HG03139 (cell line): ENCODE measurements around the gene PPP3CB.
A peak's percentile ranks its signal among the peaks of the same experiment; 100 is the strongest.

Experiments
- ATAC-seq: cut with Tn5 transposase; IDR thresholded peaks from one replicate; pipeline ENCODE4 v1.9.1; 2021; ENCODE audit not compliant: unreplicated experiment

Gene PPP3CB

DNA sequence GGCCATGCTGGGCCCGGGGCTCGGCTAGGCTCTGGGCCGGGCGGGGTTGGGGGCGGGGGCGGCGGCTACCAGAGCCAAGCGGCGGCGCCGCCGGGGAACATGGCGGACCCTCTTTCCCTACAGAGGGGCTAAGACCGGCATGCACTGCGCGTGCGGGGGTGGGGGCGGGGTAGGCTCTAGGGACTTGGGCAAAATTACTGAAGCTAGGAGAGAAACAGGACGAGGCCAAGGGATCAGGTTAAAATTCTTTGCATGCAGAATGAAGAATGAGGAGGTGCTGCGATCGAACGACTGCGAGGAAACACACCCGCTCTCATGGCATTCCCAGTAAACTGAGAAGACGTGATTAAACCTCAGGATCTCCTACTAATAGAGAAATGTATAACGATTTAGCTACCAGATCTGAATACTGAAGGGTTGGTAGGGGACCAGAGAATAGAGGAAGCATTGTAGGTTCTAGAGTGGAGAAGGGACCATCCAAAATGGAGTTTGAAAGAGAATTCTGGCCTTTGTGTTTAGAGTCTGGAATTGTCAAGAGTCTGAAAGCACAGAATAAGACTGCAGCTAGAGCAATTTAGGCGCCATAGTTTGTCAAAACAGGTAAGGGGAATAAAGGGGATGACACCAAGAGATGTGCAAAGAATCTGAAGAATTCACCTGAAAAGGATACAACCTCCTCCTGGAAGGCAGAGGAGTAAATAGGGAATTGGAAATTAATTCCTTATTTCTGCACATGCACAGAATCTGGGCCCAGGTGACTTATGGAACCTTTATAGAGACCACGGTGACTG, at the start of gene PPP3CB:
TSS of gene PPP3CB (minus strand) at position 141 of the 791 bp plus-strand sequence. CDS start at position 6, 135 bp downstream.
- ATAC-seq: peak; percentile 57

GRCh38 chr10:73545357-73545756, 49.5 kb upstream of the PPP3CB start:
- no peak for ATAC-seq

DNA sequence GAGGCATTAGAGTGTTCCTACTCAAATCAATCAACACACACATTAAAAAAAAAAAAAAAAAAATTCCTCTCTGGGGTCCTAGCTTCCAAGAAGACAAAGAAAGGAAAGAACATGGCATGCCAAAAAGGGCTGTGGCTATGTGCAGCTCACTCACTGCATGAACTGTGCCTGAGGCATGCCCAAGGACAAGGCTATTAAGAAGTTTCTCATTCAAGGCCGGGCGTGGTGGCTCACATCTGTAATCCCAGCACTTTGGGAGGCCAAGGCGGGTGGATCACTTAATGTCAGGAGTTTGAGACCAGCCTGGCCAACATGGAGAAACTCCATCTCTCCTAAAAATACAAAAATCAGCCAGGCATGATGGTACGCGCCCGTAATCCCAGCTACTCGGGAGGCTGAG, 41.9 kb upstream of the PPP3CB start:
- ATAC-seq: no peak

DNA sequence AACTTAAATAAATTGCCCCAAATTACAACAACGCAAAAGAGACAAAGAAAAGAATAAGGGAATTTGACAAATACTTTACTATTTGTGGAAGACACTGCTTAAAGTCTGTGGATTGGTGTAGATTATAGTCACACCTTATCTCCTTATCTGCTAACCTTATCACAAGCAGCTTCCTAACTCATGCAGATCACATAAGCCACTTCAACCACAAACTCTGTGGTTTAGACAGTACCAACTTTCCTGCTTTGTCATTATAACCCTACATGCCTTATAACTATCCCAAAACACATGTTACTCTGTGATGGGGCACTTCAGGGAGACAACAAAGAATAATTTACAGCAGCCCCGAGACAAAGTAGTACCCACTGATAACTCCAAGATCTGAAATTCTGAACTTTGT, 41.5 kb upstream of the PPP3CB start:
- no peak for ATAC-seq

DNA sequence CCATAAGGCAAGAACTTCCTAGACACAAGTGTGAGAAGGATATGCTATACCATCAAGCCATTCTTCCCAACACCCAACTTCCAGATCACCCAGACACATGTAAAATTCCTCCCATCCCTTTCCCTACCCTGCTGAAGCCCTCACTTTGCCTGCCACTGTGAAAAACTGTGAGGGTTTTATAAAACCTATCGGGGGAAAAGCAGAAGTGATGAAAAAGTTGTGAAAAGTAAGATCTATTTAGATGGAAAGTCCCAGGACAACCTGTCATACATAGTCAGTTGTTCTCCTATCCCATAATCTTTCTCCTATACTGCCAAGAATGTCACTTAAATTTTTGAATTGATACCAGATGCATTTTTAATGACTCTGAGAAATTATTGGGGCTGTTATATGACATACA, 39.0 kb upstream of the PPP3CB start:
- ATAC-seq: no peak

DNA sequence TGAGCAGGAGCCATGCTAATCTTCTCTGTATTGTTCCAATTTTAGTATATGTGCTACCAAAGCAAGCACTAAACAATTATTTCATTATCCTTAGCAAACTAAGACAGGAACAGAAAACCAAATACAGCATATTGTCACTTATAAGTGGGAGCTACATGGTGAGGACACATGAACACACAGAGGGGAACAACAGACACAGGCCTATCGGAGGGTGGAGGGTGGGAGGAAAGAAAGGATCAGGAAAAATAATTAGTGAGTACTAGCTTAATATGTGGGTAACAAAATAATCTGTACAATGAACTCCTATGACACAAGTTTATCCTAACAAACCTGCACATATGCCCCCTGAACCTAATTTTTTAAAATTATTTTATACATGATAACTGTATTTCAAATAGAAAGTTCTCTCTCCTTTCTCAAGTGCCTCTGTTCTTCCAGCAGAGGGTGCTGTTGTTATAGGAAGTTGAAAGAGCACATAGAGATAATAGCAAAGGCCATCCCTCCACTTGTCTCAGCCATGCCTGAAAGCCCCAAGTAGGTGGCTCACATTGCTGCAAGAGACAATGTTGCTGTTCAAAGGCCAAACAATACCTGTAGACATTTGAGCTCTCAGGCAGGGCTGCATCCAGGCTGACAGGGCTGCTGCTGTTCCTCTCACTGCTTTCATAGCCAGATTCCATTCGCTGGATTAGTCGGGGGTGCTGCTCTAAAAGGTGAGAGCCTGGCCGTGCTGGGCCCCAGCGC, 33.4 kb upstream of the PPP3CB start:
- peak; percentile 50 for ATAC-seq

DNA sequence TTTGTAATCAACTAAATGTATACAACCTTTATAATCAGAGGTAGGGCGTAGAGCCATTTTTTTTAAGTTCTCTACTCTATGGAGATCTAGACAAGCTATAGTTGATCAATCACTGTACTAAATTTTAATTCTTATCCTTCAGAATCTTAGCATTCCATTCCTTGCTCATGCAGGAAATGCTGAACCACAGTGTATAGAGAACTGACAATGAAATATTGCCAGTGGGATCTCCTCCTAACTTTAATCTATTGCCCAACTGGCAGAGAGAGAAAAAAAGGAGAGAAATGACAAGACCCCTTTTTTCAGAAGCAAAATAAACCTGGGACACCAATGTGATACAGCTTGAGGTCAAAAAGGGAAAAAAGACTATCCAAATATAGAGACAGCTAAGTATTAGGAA, 26.4 kb upstream of the PPP3CB start:
- no peak for ATAC-seq

- no peak for ATAC-seq
Measured at GRCh38 chr10:73519336-73519735, 23.5 kb upstream of the PPP3CB start.

DNA sequence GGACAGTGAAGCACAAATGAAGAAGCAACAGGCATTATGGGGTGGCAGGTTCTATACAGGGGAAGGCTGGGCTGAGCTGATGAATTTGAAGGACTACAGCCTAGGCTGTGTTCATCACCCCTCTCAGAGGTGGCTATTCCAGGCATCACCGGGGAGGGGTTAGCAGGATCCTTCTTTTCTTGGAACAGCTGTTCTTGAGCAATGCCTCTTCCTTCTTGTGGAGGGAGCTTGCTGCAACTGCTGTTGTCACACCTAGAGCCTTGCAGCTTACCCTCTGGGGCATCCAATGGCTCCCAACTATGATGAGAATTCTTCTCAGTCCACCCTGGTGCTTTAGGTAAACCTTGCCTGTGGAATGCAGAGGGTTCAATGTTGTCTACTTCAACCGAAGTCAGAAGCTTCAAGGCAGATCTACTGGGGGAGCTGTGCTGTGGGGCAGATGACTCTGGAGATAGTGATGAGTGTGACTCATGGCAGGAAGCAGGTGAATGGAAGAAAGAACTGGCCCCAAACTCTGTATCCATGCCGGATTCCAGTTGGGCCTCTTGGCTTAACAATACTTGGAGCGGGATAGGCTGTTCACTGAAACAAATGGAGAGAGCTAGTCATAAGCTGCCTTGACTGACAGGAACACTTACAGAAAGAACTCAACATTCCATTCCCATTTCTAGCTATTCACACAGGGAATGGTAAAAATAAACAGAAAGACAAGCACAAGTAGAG, 21.5 kb upstream of the PPP3CB start:
- no peak for ATAC-seq

- no peak for ATAC-seq
Measured at GRCh38 chr10:73512207-73512743, 16.5 kb upstream of the PPP3CB start.

DNA sequence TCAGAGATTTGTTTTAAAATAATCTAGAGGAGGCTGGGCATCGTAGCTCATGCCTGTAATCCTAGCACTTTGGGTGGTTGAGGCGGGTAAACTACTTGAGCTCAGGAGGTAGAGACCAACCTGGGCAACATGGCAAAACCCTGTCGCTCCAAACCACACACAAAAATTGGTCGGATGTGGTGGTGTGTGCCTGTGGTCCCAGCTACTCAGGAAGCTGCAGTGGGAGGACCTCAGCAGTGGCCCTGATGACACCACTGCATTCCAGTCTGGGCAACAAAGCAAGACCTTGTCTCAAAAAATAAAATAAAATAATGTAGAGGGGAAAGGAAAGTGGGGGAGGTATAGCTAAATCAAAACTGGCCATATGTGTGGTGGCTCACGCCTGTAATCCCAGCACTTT, 13.9 kb upstream of the PPP3CB start:
- no peak for ATAC-seq

- ATAC-seq: no peak
Measured at GRCh38 chr10:73506491-73506890, 10.7 kb upstream of the PPP3CB start.

DNA sequence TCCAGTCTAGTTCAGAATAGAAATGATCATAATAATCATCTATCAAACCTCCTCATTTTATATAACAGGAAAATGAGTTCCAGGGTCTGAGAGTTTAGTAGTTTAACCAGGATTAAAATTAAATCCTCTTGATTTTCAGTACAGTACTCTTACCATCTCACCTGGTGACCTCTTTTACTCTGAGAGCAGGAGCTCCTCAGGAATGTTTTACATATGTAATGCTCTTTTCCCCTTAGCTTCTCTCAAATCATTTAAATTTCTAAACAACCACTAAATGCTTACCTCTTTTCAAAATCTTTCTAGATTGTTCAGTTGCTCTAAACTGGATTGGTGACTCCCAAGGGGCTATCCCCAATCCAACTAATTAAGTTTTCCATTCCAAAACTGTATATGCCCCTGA, 10.2 kb upstream of the PPP3CB start:
- ATAC-seq: no peak

GRCh38 chr10:73503037-73503436, 7.2 kb upstream of the PPP3CB start:
- no peak for ATAC-seq

DNA sequence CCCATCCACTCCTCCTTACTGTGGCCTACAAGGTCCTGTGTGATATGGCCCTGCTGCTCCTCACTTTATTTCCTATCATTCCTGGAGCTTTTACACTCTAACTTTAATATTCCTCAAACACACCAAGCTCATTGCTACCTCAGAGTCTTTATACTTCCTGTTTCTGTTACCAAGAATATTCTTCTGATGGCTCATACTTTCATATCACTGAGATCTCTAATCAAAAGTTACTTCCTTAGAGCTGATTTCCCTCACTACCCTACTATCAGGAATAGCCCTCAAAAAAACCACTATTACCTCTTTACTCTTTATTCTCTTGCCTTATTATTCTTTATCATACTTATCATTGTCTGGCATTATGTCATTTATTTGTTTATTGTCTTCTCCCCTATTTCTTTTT, 5.8 kb upstream of the PPP3CB start:
- no peak for ATAC-seq

DNA sequence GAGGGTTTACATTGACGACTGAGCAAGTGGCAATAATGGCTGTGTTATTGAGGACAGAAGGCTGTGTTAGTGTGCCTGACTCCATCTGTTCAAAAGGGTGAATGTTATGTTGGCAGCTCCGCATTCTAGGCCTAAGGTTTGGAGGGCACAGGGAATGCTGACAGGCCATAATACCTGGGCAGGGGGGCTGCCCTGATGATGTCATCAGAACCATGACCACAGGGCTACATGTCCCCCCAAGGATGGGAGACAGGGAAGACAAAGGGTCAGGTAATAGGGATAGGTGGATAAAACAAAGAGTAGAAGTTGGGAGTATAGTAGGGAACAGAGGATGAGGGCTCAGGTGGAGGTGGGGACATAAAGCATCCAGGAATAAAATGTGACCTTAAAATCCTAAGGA, 1.8 kb upstream of the PPP3CB start:
- ATAC-seq: no peak

DNA sequence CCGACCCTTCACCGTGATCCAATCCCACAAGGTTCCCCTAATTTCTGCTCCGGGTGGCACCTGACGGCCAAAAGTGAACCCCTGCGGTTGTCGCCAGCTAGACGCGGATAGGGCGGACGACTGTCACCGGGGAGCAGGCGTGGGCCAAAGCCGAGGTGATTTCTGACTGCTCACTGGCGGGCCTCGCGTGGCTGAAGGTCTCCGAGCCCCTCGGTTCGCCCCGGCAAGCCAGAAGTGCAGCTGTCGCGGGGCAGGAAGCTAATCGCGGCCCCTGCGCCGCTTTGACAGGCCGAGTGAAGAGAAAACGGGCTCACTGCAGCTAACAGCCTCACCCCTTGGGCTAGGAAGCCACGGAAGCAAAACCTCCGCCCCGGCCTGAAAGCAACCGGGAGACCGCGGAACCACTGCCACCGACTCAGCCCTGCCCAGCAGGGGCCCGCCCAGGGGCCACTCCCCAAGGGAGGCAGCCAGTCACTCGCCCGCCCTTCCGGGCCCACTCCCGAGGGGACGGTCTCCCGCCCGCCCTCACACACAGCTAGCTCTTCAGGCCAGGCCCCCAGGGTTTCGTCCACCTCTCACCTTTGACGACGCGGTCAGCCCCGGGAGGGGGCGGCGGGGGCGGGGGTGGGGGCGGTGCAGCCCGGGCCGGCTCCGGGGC, 469 bp downstream of the PPP3CB start:
- peak; percentile 87 for ATAC-seq

DNA sequence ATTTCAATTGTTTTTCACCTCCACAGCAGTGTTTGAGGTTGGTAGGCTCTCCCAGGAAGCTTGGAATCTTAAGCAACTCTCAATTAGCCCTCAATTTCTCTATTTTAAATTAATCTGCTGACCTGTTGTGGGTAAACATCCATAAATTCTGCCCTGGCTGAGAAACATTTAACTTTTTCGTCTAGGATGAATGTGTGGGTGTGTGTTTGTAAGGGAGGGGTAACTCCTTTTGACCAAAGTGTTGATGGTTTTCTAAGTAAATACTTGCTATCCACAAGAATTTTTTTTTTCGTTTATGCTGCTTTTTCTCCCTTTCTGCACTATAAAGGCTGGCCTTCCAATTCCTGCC, 973 bp downstream of the PPP3CB start:
- no peak for ATAC-seq

- no peak for ATAC-seq
Measured at GRCh38 chr10:73494213-73494612, 1.6 kb downstream of the PPP3CB start.

DNA sequence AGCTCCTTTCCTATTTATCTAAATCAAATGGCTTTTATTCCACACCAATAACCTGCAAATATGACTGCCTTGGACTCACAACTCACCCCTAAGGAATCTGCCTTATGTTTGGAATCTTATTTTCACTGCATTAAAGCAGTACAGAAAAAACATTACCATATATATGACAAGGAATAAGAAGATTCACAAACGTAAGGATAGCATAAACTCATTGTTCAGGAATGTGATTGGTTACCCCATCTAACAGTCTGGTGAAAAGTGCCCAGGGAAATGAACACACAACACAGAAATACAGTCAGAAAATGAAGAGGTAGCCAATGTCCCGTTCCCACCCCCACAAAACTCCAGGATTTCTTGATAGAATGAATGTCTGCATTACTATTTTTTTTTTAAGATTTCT, 2.0 kb downstream of the PPP3CB start:
- no peak for ATAC-seq

DNA sequence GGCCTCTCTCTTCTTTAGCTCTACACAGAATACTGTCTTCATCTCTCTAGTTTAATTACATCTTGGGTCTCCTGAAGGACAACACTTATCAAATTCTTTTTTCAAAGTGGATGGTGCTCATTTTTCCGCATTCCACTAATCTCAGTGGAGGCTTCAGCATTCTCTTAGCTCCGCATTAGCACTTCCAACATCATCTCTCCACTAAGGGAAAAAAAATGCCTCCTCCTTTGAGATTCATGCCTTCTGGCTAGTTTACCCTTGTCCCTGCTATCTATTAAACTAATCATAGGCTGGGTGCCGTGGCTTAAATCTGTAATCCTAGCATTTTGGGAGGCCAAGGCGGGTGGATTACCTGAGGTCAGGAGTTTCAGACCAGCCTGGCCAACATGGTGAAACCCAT, 9.2 kb downstream of the PPP3CB start:
- ATAC-seq: no peak
